Bronchial epithelial cell (primary cell): ENCODE measurements around the gene OR10W1. TPM values are rescaled to one million over a fixed set of nuclear protein-coding genes. Genes with fewer than 3 reads are reported as not detected.

Source experiments
- DNase-seq: peaks from one replicate; pipeline ENCODE4 v3.0.0-alpha.2; 2010; ENCODE audit warnings: low read depth
- FAIRE-seq: peaks from 2 replicates; lab custom pipeline; 2011; peaks lifted over from hg19 to GRCh38; lab: Jason Lieb, UNC
- H3K27me3 ChIP-seq: 2 replicates; pipeline ENCODE4 v1.5.1; 2011; ENCODE audit warnings: low read length; ENCODE audit not compliant: control insufficient read depth, insufficient read depth
- H3K36me3 ChIP-seq: 2 replicates; pipeline ENCODE4 v1.5.1; 2011; ENCODE audit warnings: low read length; ENCODE audit not compliant: control insufficient read depth, insufficient read depth
- H3K4me3 ChIP-seq: 2 replicates; pipeline ENCODE4 v1.5.1; 2011; ENCODE audit warnings: mild to moderate bottlenecking, low read depth, low read length, control low read depth
- total RNA-seq: library from RNA; depleted of rRNA; stranded (reverse); fragments of >200 nt; gene quantifications from 2 replicates; pipeline ENCODE4 v1.2.1, GENCODE V29; 2014
- TF ChIP-seq, protein P1 (sequence below): IDR thresholded peaks from 2 replicates; pipeline ENCODE4 v1.5.1; 2011; ENCODE audit warnings: mild to moderate bottlenecking, moderate library complexity, low read length, control low read depth, inconsistent platforms; ENCODE audit not compliant: insufficient read depth, severe bottlenecking

The OR10W1 gene
- not detected in 2 replicates for total RNA-seq

- no peaks in the 10 kb centered on the region for H3K27me3 ChIP-seq
- FAIRE-seq (no peak), DNase-seq (no peak)
These were observed at the start of gene OR10W1 for GRCh38 chr11:58268142-58268541. Gene OR10W1 (minus strand): TSS chr11:58268260. CDS start chr11:58267858, 402 bp downstream.

DNA sequence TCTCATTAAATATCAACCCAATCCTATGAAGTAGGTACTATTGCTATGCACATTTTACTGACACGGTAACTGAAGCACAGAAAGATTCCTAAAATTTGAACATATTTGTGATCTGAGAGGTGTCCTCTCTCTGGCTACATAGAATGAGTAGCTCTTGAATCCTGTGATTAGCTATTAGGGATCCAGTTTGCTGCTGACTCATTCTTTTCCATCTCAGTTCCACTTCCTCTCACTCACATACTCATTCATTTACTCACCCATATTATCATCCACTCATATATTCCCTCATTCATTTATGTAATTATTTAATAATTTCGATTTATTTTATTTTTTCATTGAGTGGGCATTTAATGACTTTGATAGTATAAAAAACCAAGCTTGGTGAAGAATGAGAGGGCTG is 48.1 kb upstream of the OR10W1 start:
- DNase-seq: peak; percentile 87
- TF ChIP-seq, protein P1, sequence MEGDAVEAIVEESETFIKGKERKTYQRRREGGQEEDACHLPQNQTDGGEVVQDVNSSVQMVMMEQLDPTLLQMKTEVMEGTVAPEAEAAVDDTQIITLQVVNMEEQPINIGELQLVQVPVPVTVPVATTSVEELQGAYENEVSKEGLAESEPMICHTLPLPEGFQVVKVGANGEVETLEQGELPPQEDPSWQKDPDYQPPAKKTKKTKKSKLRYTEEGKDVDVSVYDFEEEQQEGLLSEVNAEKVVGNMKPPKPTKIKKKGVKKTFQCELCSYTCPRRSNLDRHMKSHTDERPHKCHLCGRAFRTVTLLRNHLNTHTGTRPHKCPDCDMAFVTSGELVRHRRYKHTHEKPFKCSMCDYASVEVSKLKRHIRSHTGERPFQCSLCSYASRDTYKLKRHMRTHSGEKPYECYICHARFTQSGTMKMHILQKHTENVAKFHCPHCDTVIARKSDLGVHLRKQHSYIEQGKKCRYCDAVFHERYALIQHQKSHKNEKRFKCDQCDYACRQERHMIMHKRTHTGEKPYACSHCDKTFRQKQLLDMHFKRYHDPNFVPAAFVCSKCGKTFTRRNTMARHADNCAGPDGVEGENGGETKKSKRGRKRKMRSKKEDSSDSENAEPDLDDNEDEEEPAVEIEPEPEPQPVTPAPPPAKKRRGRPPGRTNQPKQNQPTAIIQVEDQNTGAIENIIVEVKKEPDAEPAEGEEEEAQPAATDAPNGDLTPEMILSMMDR: no peak
- no peak for FAIRE-seq
- H3K36me3 ChIP-seq: no peaks in the 10 kb centered on the region
- H3K27me3 ChIP-seq: no peaks in the 10 kb centered on the region
- no peak overlapping the region for H3K4me3 ChIP-seq

More at GRCh38 chr11:58268142-58268541, at the start of gene OR10W1:
- TF ChIP-seq, protein P1: no peak
- Histone ChIP-seq H3K36me3 (no peaks in the 10 kb centered on the region), H3K4me3 (no peak within 1 kb of the TSS)

- no peak overlapping the region for H3K4me3 ChIP-seq
These were observed 33.5 kb upstream of the OR10W1 start for GRCh38 chr11:58301576-58301975.

DNA sequence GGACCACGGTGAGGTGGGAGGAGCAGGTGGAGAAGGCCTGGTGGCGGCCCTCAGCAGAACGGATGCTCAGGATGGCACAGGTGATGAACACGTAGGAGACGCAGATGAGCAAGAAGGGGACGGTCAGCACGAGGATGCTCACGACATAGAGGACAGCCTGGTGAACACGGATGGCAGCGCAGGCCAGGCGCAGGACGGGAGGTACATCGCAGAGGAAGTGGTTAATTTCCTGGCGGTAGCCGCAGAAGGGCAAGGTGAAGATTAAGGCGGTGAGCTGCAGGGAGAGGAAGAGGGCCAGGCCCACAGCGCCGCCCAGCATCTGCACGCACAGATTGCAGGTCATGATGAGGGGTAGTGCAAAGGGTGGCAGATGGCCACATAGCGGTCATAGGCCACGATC is 24.0 kb upstream of the OR10W1 start:
- FAIRE-seq: no peak
- Histone ChIP-seq H3K4me3 (no peak overlapping the region), H3K27me3 (no peaks in the 10 kb centered on the region), H3K36me3 (no peaks in the 10 kb centered on the region)
- DNase-seq: no peak
- TF ChIP-seq, protein P1: no peak

More at GRCh38 chr11:58301576-58301975, 33.5 kb upstream of the OR10W1 start:
- FAIRE-seq (no peak), DNase-seq (peak; percentile 82)
- TF ChIP-seq, protein P1: no peak
- H3K36me3 ChIP-seq: no peaks in the 10 kb centered on the region
- H3K27me3 ChIP-seq: no peaks in the 10 kb centered on the region

DNA sequence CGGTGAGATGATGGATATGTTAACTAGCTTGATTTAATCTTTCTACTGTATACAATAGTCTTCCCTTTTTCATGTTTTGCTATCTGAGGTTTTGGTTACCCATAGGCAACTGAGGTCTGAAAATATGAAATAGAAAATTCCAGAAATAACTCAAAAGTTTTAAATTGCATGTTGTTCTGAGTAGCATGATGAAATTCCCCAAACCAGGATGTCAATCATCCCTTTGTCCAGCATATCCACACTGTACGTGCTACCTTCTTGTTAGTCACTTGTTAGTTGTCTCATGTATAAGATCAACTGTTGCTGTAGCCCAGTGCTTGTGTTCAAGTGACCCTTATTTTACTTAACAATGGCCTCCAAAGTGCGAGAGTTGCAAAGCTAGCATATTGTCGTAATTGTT is 21.2 kb upstream of the OR10W1 start:
- no peak overlapping the region for H3K4me3 ChIP-seq
- no peaks in the 10 kb centered on the region for H3K36me3 ChIP-seq
- no peaks in the 10 kb centered on the region for H3K27me3 ChIP-seq
- FAIRE-seq (no peak), DNase-seq (no peak)
- TF ChIP-seq, protein P1: no peak

DNA sequence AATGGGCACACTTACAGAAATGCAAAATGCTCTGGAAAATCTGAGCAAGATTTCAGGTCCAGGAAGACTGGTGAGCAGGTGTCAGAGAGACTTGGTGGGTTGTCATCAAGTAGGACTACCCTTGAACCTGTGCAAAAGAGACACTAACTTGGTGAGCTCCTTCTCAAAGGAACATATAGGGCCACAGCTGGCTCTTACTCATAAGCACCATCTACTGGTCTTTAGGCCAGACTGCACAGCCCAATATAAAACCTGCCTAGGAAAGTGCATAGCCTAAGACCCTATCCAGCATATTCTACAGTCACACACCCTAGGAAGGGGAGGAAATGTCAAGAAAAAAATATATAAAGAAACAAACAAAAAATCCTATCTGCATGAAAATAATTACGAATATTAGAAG is 18.2 kb upstream of the OR10W1 start:
- H3K4me3 ChIP-seq: no peak overlapping the region
- FAIRE-seq (no peak), DNase-seq (peak; percentile 59)
- no peaks in the 10 kb centered on the region for H3K36me3 ChIP-seq
- TF ChIP-seq, protein P1: peak; percentile 80
- no peaks in the 10 kb centered on the region for H3K27me3 ChIP-seq
